GM18517 (cell line): ENCODE data around the gene COPS3.

Experiments
- ATAC-seq: cut with Tn5 transposase; IDR thresholded peaks from one replicate; pipeline ENCODE4 v1.9.1; 2021; ENCODE audit warnings: mild to moderate bottlenecking, moderate library complexity; ENCODE audit not compliant: unreplicated experiment

COPS3 gene

DNA sequence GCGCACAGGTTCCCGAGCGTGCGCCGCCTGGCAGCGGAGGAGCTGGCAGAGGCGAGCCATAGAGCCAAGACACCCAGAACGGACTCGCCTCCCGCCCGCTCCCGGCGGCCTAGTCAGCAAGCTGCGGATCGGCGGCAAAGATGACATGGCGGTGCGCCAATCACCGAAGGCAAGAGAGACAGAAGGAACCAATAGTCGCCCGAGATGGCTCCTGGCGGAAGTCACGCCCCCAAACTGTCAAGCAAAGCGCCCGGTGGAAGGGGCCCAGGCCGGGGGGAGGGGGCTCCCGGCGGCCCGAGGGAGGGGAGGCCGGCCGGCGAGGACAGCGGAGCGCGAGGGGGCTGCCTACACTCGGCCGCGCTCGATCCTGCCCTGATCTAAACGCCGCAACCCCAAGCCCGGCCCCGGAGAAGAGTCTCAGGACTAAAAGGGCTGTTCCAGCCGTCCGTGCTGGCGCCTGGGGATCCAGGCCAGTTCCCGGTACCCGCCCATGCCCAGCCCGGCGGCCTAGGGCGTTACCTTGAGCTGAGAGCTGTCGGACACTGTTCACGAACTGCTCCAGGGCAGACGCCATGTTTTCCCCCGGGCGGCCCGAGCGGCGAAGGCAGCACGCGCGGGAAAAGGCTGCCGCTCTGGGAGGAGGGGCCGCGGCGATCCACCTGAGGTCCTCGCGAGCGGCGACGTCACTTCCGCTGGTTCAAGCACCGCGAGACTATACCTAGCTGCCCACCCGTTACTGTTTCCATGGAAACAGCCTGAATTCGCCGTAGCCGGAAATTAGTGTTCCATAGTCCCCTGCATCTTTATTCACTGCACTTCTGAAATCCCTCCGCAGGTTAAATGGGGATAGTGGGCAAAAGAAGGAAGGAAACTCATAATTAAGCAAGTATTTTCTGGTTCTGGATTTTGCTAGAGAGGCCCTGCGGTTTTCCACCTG is at the start of gene COPS3:
COPS3 (minus strand) TSS at position 634 of the 937 bp plus-strand sequence; CDS start at position 574, 60 bp downstream.
- ATAC-seq: peak; percentile 87

GRCh38 chr17:17328251-17328650 is 47.2 kb upstream of the COPS3 start:
- no peak for ATAC-seq

DNA sequence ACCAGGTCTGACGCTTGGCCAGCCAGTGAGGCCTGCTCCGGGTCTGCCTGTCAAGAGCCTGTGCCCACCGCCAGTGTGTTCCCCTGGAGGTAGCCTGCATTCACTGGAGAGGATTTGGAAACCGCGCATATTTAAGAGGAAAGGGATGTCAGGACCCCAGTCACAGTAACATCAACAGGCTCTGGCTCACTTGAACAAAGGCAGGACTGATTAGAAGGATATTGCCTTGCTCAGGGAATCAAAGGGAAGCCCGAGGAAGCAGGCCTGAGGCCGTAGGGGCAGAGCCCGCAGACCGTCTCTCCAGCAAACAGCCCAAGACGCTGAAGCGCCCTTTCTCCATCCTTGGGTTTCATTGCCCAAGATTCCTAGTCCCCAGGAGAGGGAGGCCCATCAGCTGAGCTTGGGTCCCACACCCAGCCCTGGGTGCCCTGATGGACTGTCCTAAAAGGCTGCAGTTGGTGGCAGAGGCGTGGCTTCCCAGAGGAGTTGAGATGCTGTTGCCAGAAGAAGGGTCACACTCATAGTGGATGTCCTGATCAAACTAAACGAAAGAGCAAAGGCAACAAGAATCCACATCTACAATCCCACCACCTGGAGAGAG is 45.3 kb upstream of the COPS3 start:
- ATAC-seq: no peak

DNA sequence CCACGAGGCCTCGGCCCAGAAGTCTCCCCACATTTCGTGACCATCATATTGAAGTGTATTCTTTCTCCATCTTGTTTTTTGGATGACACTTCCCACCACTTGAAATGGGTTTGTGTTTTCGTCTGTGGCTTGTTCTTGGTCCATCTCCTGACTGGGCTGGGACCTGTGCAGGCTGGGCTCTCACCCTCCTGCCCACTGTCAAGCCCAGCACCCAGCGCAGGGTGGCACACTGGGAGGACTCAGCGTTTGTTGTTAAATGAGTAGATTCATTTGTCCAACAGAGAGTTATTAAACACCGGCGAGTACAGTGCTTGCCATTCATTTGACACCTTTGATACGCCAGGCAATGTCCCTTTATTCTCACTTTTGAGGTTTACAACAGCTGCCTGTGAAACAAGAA is 44.8 kb upstream of the COPS3 start:
- ATAC-seq: no peak

GRCh38 chr17:17325228-17325627 is 44.2 kb upstream of the COPS3 start:
- ATAC-seq: no peak

DNA sequence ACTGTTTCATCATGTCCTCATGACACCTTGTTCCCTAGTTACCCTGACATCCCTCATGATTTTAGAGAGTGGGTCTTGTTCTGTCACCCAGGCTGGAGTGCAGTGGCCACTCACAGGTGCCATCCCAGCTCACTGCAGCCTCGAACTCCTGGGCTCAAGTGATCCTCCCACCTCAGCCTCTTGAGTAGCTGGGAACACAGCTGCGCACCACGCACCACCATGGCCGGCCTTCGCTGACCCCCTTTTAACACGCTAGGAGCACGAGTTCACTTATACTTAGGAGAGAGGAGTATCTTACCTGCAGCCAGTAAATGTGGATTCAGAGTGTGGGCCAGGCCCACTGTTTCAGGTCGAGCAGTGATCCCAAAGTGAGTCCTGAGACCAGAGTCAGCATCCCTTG is 43.6 kb upstream of the COPS3 start:
- ATAC-seq: no peak

DNA sequence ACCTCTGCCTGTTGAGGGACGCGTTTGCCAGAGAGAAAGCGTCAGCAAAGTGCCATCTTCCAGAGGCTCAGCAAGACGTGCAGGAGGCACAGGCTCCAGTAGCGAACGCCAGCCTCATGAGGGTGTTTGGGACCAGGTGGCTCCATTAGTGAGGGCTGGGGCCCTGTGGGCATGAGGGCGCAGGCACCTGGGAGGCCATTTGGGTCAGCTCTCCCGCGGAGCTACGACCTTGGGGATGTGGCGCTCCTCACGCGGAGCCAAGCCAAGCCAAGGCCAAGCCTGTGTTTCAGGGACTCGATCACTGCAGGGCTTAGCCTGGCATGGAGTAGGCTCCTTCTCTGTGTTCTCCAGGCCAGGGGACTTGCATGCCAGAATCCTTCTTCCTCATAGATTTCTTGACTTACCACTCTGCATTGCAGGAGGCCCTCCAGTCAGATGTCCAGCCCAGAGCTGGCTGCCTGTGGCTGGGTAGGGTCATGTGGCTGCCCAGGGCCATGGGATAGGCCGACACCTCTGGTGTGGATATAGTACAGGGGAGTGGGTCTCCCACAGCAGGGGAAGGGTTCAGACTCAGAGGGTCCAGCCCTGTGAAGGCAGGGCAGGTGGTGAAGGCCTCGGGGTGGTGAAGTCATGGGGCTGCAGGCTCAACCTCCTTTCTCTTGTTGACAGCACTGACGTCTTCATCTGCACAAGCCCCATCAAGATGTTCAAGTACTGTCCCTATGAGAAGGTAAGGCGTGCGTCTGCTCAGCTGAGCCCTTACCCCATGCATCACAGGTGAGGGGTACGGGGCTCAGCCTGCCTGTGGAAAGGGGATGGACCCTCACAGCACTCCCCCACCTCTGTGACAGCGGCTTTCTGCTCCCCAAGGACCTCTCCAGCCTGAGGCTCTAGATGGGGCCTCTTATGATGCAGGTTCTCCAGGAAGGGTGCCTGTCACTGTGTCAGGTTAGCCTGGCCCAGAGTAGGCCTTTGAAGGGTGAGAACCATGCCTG is 41.8 kb upstream of the COPS3 start:
- ATAC-seq: no peak

DNA sequence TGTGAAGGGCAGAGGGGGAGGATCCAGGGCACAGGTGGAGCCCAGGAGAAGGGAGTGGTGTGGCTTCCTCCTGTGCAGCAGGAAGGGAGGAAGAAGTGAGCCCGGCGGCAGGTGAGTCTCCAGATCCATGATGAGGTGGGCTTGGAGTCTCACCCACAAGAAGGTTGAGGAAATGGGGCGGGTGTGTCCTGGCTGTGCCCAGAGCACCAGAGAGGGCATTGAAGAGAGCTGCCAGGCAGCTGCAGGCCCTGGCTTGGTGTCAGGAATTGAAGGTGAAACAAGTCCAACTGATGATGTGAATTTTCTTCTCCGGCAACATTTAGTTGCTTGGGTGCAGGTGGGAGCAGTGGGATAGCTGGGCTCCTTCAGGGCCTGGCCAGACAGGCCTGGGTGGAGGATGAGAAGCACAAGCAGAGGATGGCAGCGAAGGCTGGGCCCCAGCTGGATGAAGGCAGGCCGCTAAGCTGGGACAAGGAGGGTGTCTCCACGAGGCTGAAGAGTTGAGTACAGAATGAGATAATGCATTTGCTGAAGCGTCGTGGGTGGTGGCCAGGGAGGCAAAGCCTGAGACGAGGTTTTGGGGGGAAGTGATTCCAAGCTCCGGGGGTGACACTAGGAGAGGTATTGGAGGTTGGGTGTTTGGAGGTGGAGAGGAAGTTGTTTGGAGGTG is 40.4 kb upstream of the COPS3 start:
- ATAC-seq: no peak

DNA sequence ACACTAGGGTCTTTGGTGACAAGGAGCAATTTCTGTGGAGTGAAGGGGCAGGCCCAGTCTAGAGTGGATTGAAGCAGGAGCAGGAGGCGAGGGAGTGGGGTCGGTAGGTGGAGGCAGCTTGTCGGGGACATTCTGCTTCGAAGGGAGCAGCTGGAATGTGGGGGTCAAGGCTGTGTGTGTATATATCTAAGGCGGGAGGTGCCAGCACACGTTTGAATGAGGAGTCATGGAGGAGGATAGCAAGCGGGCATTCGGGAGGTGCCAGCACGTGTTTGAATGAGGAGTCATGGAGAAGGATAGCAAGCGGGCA is 39.8 kb upstream of the COPS3 start:
- ATAC-seq: no peak

DNA sequence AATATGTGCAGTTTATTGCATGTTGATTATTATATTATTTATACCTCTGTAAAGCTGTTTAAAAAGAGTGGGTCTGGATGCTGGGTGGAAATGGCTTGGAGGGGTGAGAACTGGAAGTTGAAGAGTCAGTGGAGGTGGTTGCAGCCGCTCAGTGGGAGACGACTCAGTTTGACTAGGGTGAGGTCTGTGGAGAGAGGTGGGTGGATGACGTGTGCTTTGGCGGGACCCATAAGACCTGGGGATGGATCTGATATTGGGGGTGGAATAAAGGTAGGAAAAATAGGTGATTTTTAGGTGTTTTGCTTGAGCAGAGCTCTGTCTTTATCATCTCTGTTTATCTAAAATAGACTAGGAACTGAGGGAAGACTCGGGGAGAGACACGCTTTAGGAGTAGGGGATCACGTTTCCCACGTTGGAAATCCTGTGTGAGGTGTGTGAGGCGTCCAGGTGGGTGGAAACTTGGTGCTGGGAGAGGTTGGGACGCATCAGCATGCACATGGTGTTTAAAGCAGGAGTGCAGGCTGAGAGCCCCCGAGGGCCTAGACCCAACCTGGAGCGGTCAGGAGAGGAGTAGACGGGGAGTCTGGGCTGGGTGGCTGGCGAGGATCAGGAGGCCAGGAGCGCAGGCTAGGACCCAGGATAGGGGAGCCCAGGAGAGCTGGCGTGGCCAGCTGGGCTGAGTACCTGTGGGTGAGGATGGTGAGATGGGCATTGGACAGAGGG is 39.3 kb upstream of the COPS3 start:
- ATAC-seq: no peak

- ATAC-seq: no peak
These were observed 34.2 kb upstream of the COPS3 start for GRCh38 chr17:17315142-17315821.

- ATAC-seq: no peak
These were observed 33.5 kb upstream of the COPS3 start for GRCh38 chr17:17314501-17315071.

DNA sequence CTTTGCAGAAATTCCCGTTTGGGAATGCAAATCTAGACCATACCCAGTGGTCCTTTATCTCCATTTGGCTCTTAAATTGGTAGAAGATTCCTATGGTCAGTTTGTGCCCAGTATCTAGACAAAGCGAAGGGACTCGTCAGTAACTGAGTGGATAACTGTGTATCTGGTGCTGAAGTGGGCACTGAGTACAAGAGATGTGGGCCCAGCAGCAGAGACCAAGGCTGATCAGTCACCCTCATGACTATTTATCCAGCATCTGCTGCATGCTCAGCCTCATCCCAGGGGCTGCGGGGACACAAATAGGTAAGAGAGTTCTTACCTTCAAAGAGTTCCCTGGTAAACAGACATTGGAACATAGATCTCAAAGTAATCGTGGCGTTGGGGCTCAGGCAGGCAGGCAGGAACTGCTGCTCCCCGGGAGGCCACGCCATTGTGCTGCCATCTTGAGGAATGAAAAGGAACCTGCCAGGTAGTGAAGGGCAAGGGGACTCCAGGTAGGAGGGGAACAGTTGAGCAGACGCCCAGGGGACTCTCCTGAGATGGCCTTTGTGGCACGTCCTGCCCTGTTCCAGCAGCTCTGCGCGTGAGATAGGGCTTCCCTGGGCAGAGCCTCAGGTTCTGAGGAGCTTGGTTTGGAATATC is 32.4 kb upstream of the COPS3 start:
- ATAC-seq: no peak

- no peak for ATAC-seq
These were observed 28.3 kb upstream of the COPS3 start for GRCh38 chr17:17309356-17309755.

GRCh38 chr17:17305281-17305801 is 24.3 kb upstream of the COPS3 start:
- peak; percentile 73 for ATAC-seq

- ATAC-seq: no peak
These were observed 23.5 kb upstream of the COPS3 start for GRCh38 chr17:17304521-17304985.

DNA sequence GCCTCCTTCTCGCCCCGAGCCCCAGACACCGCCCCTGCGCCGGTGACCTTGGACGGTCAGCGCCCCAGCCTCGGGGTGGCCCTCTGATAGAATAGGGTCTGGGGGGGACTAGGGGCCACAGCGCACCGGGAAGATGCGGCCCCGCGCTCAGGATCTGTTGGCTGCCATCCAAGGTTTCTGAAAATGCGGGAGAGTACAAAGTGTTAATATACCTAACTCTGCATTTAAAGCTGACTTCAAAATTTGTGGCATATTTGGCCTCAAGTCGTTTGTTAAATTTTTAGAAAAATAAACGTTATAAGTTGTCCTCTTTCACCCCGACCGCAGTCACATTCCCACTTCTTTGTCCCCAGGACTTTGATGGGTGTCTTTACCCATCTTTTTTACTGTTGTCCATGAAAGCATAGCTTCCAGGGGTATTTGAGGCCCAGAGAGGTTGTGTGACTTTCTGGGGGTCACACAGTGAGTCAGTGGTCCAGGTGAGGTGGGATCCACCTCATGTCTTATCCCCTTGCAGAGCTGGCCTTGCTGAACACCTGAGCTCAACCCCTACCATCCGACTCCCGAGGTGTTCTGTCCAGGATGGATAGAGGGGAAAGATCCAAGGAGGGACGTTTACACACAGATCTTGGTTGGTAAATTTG is 22.9 kb upstream of the COPS3 start:
- no peak for ATAC-seq
